ENCODE measurements around the gene FBXO38.
"Not testable (repeated sequence)": the region's sequence is repeated elsewhere in the genome, so short reads cannot be mapped to it uniquely, and the experiment has no call there.

The FBXO38 gene

GRCh38 chr5:148465381-148466235 lies 81.8 kb downstream of the FBXO38 start:
- DNase-seq (ENCODE audit: low read depth) = no peak
- no peak overlapping the region for H3K4me3 ChIP-seq (ENCODE audit: low read depth, low read length)
- TF ChIP-seq CTCF (IDR thresholded peaks at IDR 0.05; ENCODE audit: control insufficient read depth, extremely low read depth, insufficient read depth) = no peak

GRCh38 chr5:148466236-148466580 lies 82.5 kb downstream of the FBXO38 start:
- no peak overlapping the region for H3K4me3 ChIP-seq (ENCODE audit: low read depth, low read length)
- no peak for DNase-seq (ENCODE audit: low read depth)
- no peak for TF ChIP-seq CTCF (IDR thresholded peaks at IDR 0.05; ENCODE audit: control insufficient read depth, extremely low read depth, insufficient read depth)

- no peak overlapping the region for H3K4me3 ChIP-seq (ENCODE audit: low read depth, low read length)
- TF ChIP-seq CTCF (IDR thresholded peaks at IDR 0.05; ENCODE audit: control insufficient read depth, extremely low read depth, insufficient read depth) = no peak
- no peak for DNase-seq (ENCODE audit: low read depth)
Observed at GRCh38 chr5:148467958-148468357, 84.2 kb downstream of the FBXO38 start.

GRCh38 chr5:148468746-148469145 lies 85.0 kb downstream of the FBXO38 start:
- not testable (repeated sequence) for H3K4me3 ChIP-seq (ENCODE audit: low read depth, low read length); DNase-seq (ENCODE audit: low read depth)

- peak; percentile 77 for DNase-seq (ENCODE audit: low read depth)
- H3K4me3 ChIP-seq (ENCODE audit: low read depth, low read length) = no peak overlapping the region
- no peak for TF ChIP-seq CTCF (IDR thresholded peaks at IDR 0.05; ENCODE audit: control insufficient read depth, extremely low read depth, insufficient read depth)
Observed at GRCh38 chr5:148469501-148469935, 85.8 kb downstream of the FBXO38 start.

- H3K4me3 ChIP-seq (ENCODE audit: low read depth, low read length) = no peak overlapping the region
- no peak for TF ChIP-seq CTCF (IDR thresholded peaks at IDR 0.05; ENCODE audit: control insufficient read depth, extremely low read depth, insufficient read depth)
- DNase-seq (ENCODE audit: low read depth) = no peak
Observed at GRCh38 chr5:148471379-148471778, 87.6 kb downstream of the FBXO38 start.

- H3K4me3 ChIP-seq (ENCODE audit: low read depth, low read length) = no peak overlapping the region
- TF ChIP-seq CTCF (IDR thresholded peaks at IDR 0.05; ENCODE audit: control insufficient read depth, extremely low read depth, insufficient read depth) = no peak
- DNase-seq (ENCODE audit: low read depth) = no peak
Observed at GRCh38 chr5:148474025-148474511, 90.3 kb downstream of the FBXO38 start.

All from LNCaP clone FGC (cell line).